ENCODE measurements around the gene FGD3. TPM values are rescaled to one million over a fixed set of nuclear protein-coding genes. Genes with fewer than 3 reads are reported as not detected.

The FGD3 gene
- polyA plus RNA-seq, 2 of the 4 experiments (the other 2 are of a cell fraction): 0.18 to 0.23 TPM

DNA sequence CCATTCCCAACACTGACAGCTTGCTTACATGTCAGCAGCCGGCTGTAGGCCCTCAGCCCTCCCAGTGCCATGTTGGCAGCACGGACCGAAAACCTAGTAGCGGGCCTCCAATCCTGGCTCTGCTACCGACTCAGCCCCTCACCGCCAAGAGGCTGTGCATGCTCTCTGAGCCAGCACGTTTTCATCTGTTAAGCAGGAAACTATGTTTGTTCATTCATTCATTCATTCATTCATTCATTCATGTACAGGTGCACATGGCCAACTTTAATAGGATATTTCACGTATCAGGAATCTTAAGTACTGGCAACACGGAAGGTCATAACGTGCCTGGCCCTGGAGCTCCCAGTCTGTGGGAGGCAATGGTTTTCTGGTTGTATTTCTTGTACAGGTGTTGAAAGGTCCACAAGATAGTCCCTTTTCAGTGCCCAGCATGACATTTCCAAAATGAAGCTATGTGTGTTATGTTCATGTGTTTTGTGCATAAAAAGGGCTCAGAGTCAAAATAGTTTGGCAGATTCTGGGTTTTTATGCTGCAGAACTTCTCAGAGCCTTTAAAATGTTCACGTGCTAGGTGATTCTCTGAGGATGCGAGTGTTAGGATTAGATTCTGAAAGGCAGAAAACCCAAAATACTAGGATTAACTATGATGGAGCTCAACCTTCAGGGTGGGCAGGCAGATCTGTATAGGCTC lies 128.9 kb downstream of the FGD3 start:
- Histone ChIP-seq H3K4me2 (no peak overlapping the region), H3K4me1 (0 out of 3 replicates have a peak, but pooled peaks cover 12% of the 10 kb centered on the region), H3K9me3 (no peaks in the 10 kb centered on the region), H3K4me3 (no peak overlapping the region), H3K27ac (no peak overlapping the region)
- ATAC-seq: no peak
- ChIA-PET CTCF (interaction anchor here (1.4 to 1.6 kb wide), 2 partner anchors 34 to 72 kb away, joined by 4 to 7 read pairs; no protein-coding TSS in a partner anchor), POLR2A (no interaction called here)
- TF ChIP-seq RCOR1 (IDR thresholded peaks at IDR 0.05; ENCODE audit: low read depth, low read length) (no peak), MYC (IDR thresholded peaks at IDR 0.05; ENCODE audit: borderline replicate concordance, low read length) (no peak), CHD2 (IDR thresholded peaks at IDR 0.05; ENCODE audit: low read length, partially characterized antibody) (no peak), POLR2AphosphoS2 (conservative IDR thresholded peaks at IDR 0.05; ENCODE audit: low read length) (no peak), CEBPB (IDR thresholded peaks at IDR 0.05) (no peak), BHLHE40 (IDR thresholded peaks at IDR 0.05; ENCODE audit: low read depth, low read length) (no peak), JUNB (IDR thresholded peaks at IDR 0.05) (no peak)
- TF ChIP-seq, protein P1, sequence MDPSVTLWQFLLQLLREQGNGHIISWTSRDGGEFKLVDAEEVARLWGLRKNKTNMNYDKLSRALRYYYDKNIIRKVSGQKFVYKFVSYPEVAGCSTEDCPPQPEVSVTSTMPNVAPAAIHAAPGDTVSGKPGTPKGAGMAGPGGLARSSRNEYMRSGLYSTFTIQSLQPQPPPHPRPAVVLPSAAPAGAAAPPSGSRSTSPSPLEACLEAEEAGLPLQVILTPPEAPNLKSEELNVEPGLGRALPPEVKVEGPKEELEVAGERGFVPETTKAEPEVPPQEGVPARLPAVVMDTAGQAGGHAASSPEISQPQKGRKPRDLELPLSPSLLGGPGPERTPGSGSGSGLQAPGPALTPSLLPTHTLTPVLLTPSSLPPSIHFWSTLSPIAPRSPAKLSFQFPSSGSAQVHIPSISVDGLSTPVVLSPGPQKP (IDR thresholded peaks at IDR 0.05; ENCODE audit: low read depth, low read length): no peak
- TF ChIP-seq, protein P2, sequence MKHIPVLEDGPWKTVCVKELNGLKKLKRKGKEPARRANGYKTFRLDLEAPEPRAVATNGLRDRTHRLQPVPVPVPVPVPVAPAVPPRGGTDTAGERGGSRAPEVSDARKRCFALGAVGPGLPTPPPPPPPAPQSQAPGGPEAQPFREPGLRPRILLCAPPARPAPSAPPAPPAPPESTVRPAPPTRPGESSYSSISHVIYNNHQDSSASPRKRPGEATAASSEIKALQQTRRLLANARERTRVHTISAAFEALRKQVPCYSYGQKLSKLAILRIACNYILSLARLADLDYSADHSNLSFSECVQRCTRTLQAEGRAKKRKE (CRISPR knock-in tag; IDR thresholded peaks at IDR 0.05; ENCODE audit: low read depth): no peak
- WGBS (ENCODE audit: missing lambda C conversion rate): 89% methylated on average over 12 of the region's 12 CpGs
- FAIRE-seq: no peak
- DNase-seq (ENCODE audit: low read depth in 1 of 2, low spot score in 1 of 2): no peak

- Histone ChIP-seq H3K4me2 (no peak overlapping the region), H3K27ac (no peak overlapping the region), H3K4me1 (0 out of 3 replicates have a peak, but pooled peaks cover 11% of the 10 kb centered on the region), H3K9me3 (no peaks in the 10 kb centered on the region), H3K4me3 (no peak overlapping the region)
- no peak for DNase-seq (ENCODE audit: low read depth in 1 of 2, low spot score in 1 of 2)
- TF ChIP-seq JUN (IDR thresholded peaks at IDR 0.05) (no peak), TFCP2L1 (CRISPR knock-in tag; IDR thresholded peaks at IDR 0.05) (no peak), EP300 (IDR thresholded peaks at IDR 0.05) (no peak), KDM5A (IDR thresholded peaks at IDR 0.05) (no peak), NR3C1 (IDR thresholded peaks at IDR 0.05) (no peak), ZSCAN20 (CRISPR knock-in tag; IDR thresholded peaks at IDR 0.05) (no peak), GATA3 (IDR thresholded peaks at IDR 0.05; ENCODE audit: borderline replicate concordance) (no peak), ZFP36 (IDR thresholded peaks at IDR 0.05; ENCODE audit: borderline replicate concordance, partially characterized antibody) (no peak), MAFK (IDR thresholded peaks at IDR 0.05; ENCODE audit: partially characterized antibody) (no peak), ZC3H11A (IDR thresholded peaks at IDR 0.05) (no peak), JUNB (IDR thresholded peaks at IDR 0.05) (no peak), MYC (IDR thresholded peaks at IDR 0.05; ENCODE audit: borderline replicate concordance, low read length) (no peak), RCOR1 (IDR thresholded peaks at IDR 0.05; ENCODE audit: low read depth, low read length) (no peak)
- TF ChIP-seq, protein P1 (IDR thresholded peaks at IDR 0.05; ENCODE audit: low read depth, low read length): no peak
- POLR2A ChIA-PET: no interaction called here
- WGBS (ENCODE audit: missing lambda C conversion rate): 85% methylated on average over 2 of the region's 2 CpGs
- FAIRE-seq: no peak
- ATAC-seq: no peak
- CTCF ChIA-PET: interaction anchor here (1.4 kb wide), 1 partner anchor 73 kb away, joined by 7 read pairs; no protein-coding TSS in a partner anchor
Measured at GRCh38 chr9:93076792-93077128, 129.4 kb downstream of the FGD3 start.

DNA sequence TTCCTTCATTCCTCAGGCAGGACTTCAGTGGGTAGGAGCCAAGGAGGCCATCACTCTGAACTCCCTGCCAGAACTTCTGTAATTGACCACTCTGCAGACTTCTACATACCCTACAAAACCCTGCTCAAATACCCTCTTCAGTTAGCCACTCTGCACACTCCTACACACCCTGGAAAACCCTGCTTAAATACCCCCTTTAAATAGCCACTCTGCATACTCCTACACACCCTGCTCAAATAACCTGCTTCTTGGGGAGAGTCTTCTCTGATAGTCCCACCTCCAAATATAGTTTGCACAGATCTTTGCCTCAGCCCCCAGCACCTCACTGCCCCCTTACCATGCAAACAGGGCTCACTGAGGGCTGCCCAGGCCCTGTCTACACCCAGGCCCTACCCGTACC lies 130.0 kb downstream of the FGD3 start:
- 0 out of 3 replicates have a peak, but pooled peaks cover 5% of the 10 kb centered on the region for H3K4me1 ChIP-seq
- FAIRE-seq: no peak
- no peak overlapping the region for H3K4me2 ChIP-seq
- CTCF ChIA-PET: no interaction called here
- no peak for DNase-seq (ENCODE audit: low read depth in 1 of 2, low spot score in 1 of 2)
- H3K9me3 ChIP-seq: no peaks in the 10 kb centered on the region
- WGBS (ENCODE audit: missing lambda C conversion rate): 86% methylated on average over 1 of the region's 1 CpG
- TF ChIP-seq, protein P3, sequence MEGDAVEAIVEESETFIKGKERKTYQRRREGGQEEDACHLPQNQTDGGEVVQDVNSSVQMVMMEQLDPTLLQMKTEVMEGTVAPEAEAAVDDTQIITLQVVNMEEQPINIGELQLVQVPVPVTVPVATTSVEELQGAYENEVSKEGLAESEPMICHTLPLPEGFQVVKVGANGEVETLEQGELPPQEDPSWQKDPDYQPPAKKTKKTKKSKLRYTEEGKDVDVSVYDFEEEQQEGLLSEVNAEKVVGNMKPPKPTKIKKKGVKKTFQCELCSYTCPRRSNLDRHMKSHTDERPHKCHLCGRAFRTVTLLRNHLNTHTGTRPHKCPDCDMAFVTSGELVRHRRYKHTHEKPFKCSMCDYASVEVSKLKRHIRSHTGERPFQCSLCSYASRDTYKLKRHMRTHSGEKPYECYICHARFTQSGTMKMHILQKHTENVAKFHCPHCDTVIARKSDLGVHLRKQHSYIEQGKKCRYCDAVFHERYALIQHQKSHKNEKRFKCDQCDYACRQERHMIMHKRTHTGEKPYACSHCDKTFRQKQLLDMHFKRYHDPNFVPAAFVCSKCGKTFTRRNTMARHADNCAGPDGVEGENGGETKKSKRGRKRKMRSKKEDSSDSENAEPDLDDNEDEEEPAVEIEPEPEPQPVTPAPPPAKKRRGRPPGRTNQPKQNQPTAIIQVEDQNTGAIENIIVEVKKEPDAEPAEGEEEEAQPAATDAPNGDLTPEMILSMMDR (IDR thresholded peaks at IDR 0.05): no peak
- TF ChIP-seq BCL3 (IDR thresholded peaks at IDR 0.05): no peak
- no peak for TF ChIP-seq FOSL2 (IDR thresholded peaks at IDR 0.05)
- TF ChIP-seq FOSL2 (CRISPR knock-in tag; IDR thresholded peaks at IDR 0.05): no peak
- TF ChIP-seq EP300 (IDR thresholded peaks at IDR 0.05): no peak
- no peak for TF ChIP-seq TP53 (CRISPR knock-in tag; IDR thresholded peaks at IDR 0.05)
- ATAC-seq: no peak
- POLR2A ChIA-PET: no interaction called here
- H3K4me3 ChIP-seq: no peak overlapping the region
- H3K27ac ChIP-seq: no peak overlapping the region

Data from A549 (cell line).